Neural progenitor cell (in vitro differentiated cells): ENCODE results near the gene ERMAP. TPM values are rescaled to one million over a fixed set of nuclear protein-coding genes. Genes with fewer than 3 reads are reported as not detected.
"Not testable (repeated sequence)": the region's sequence is repeated elsewhere in the genome, so short reads cannot be mapped to it uniquely, and the experiment has no call there.

ENCODE experiments used
- DNase-seq: peaks from one replicate; pipeline ENCODE4 v3.0.0-alpha.2; 2016; ENCODE audit warnings: low spot score
- H2AFZ ChIP-seq: fragments of 200-600 bp; sonication (generic); replicated peaks from 2 replicates; pipeline ENCODE4 v1.6.1; 2016; ENCODE audit warnings: antibody characterized with exemption
- H3F3A ChIP-seq: fragments of 200-600 bp; sonication (generic); 2 replicates; pipeline ENCODE4 v1.6.1; 2016; ENCODE audit warnings: antibody characterized with exemption, low read depth
- H3K27ac ChIP-seq: fragments of 200-600 bp; sonication (generic); 2 replicates; pipeline ENCODE4 v1.5.1; 2016; ENCODE audit warnings: mild to moderate bottlenecking
- H3K27me3 ChIP-seq: fragments of 200-600 bp; sonication (generic); 2 replicates; pipeline ENCODE4 v1.6.1; 2016; ENCODE audit warnings: mild to moderate bottlenecking, moderate library complexity
- H3K36me3 ChIP-seq: fragments of 200-600 bp; sonication (generic); 2 replicates; pipeline ENCODE4 v1.5.1; 2016
- H3K4me1 ChIP-seq: fragments of 200-600 bp; sonication (generic); 2 replicates; pipeline ENCODE4 v1.6.1; 2016; ENCODE audit warnings: mixed run types
- H3K4me2 ChIP-seq: fragments of 200-600 bp; sonication (generic); 2 replicates; pipeline ENCODE4 v1.6.1; 2016
- H3K4me3 ChIP-seq: fragments of 200-600 bp; sonication (generic); 2 replicates; pipeline ENCODE4 v1.5.1; 2016
- H3K79me2 ChIP-seq: fragments of 200-600 bp; sonication (generic); 2 replicates; pipeline ENCODE4 v1.6.1; 2016; ENCODE audit warnings: low read depth
- H3K9ac ChIP-seq: fragments of 200-600 bp; sonication (generic); 2 replicates; pipeline ENCODE4 v1.6.1; 2016
- H3K9me3 ChIP-seq: fragments of 200-600 bp; sonication (generic); 2 replicates; pipeline ENCODE4 v1.5.1; 2016; ENCODE audit warnings: low read depth
- H4K20me1 ChIP-seq: fragments of 200-600 bp; sonication (generic); 2 replicates; pipeline ENCODE4 v1.6.1; 2016; ENCODE audit warnings: low read depth
- H3K27ac Mint-ChIP-seq: 3 replicates; pipeline ENCODE4 v1.8.0; 2021; ENCODE audit warnings: mixed read lengths
- H3K27me3 Mint-ChIP-seq: 2 replicates; pipeline ENCODE4 v1.8.0; 2022; ENCODE audit warnings: low read depth, mild to moderate bottlenecking, inconsistent platforms, moderate library complexity, mixed read lengths; ENCODE audit not compliant: insufficient read depth
- H3K36me3 Mint-ChIP-seq: 3 replicates; pipeline ENCODE4 v1.8.0; 2021; ENCODE audit warnings: mixed read lengths
- H3K4me1 Mint-ChIP-seq: 3 replicates; pipeline ENCODE4 v1.8.0; 2021; ENCODE audit warnings: mixed read lengths
- H3K4me3 Mint-ChIP-seq: 3 replicates; pipeline ENCODE4 v1.8.0; 2021; ENCODE audit warnings: mild to moderate bottlenecking, moderate library complexity, mixed read lengths
- H3K9me3 Mint-ChIP-seq: 3 replicates; pipeline ENCODE4 v1.8.0; 2020; ENCODE audit warnings: mixed read lengths
- CTCF ChIP-seq: fragments of 200-600 bp; sonication (generic); IDR thresholded peaks from 2 replicates; pipeline ENCODE4 v1.5.1; 2017; ENCODE audit warnings: antibody characterized with exemption, mild to moderate bottlenecking
- EZH2 ChIP-seq: fragments of 200-600 bp; sonication (generic); IDR thresholded peaks from 2 replicates; pipeline ENCODE4 v1.6.1; 2017; ENCODE audit warnings: antibody characterized with exemption, mild to moderate bottlenecking, moderate library complexity
- EZH2phosphoT487 ChIP-seq: fragments of 200-600 bp; sonication (generic); IDR thresholded peaks from 2 replicates; pipeline ENCODE4 v1.6.1; 2017; ENCODE audit warnings: antibody characterized with exemption
- total RNA-seq: library from RNA; depleted of rRNA; stranded (reverse); fragments of >200 nt; gene quantifications from 2 replicates; pipeline ENCODE4 v1.2.3, GENCODE V29; 2015; ENCODE audit warnings: low replicate concordance

Gene ERMAP
- total RNA-seq, 1 donor from 2014 or later, result 2.2 TPM

DNA sequence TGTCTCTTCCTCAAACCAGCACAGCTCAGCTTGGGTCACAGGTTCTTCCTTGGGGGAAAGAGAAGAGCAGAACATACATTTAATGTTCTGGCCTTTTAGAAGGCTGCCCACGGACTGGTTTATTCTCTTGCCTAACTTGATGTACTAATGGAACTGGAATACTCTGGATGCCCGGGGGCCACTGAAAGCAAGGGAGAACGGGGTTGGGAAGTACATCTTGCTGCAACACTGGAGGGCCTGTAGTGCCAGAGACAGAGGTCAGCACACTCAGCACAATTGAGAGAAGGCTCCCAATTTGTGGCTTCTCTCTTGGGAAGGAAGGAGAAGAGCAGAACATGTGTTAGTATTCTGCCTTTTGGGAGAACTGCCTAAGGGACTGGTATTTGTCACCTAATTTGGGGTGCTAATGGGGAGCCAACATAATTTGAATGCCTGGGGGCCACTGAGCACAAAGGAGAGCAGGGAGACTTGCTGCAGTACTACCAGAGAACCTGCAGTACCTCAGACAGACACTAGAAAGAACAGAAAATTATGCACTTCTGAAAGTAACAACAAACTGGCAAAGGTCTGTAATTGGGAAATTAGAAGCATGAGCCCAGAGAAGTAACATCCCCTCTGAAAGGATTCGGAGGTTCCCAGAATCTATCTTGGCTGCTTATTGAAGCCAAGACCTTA, 43.6 kb downstream of the ERMAP start:
- H3K36me3 Mint-ChIP-seq, result peaks cover 33% of the 10 kb centered on the region
- H3K9me3 Mint-ChIP-seq, result peaks cover 59% of the 10 kb centered on the region

DNA sequence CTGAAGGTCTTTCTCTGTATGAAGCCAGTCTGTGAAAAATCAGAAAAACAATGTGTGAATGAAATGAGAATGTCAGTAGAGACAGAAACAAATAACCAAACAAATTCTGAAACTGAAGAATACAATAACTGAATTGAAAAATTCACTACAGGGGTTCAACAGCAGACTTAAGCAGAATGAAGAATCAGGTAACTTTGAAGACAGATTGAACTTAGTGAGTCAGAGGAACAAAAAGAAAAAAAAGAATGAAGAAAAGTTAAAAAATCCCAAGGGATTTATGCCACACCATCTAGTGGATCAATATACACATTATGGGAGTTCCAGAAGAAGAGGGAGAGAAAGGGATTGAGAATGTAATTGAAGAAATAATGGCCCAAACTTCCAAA, 44.1 kb downstream of the ERMAP start:
- H3K4me1 Mint-ChIP-seq, result peaks cover 6% of the 10 kb centered on the region
- no peaks in the 10 kb centered on the region for H3F3A ChIP-seq
- H3K4me1 ChIP-seq, result no peaks in the 10 kb centered on the region
- H3K4me3 ChIP-seq, result no peak overlapping the region
- no peak for TF ChIP-seq CTCF
- TF ChIP-seq EZH2phosphoT487, result no peak
- no peaks in the 10 kb centered on the region for H3K9me3 ChIP-seq
- no peak overlapping the region for H3K27ac Mint-ChIP-seq
- no peaks in the 10 kb centered on the region for H3K79me2 ChIP-seq
- peaks cover 5% of the 10 kb centered on the region for H3K27me3 Mint-ChIP-seq
- H4K20me1 ChIP-seq, result no peaks in the 10 kb centered on the region
- no peaks in the 10 kb centered on the region for H3K27me3 ChIP-seq
- no peak for DNase-seq
- H2AFZ ChIP-seq, result no peak overlapping the region
- H3K36me3 Mint-ChIP-seq, result peaks cover 29% of the 10 kb centered on the region
- peaks cover 54% of the 10 kb centered on the region for H3K9me3 Mint-ChIP-seq
- H3K9ac ChIP-seq, result no peak overlapping the region
- H3K27ac ChIP-seq, result no peak overlapping the region
- H3K4me3 Mint-ChIP-seq, result no peak overlapping the region
- no peaks in the 10 kb centered on the region for H3K36me3 ChIP-seq
- H3K4me2 ChIP-seq, result no peak overlapping the region

More for the DNA sequence above, 43.6 kb downstream of the ERMAP start:
- no peak overlapping the region for H3K4me3 ChIP-seq
- Mint-ChIP-seq H3K4me1 (peaks cover 6% of the 10 kb centered on the region), H3K27ac (no peak overlapping the region), H3K4me3 (no peak overlapping the region), H3K27me3 (peaks cover 5% of the 10 kb centered on the region)
- no peaks in the 10 kb centered on the region for H3K79me2 ChIP-seq
- H3K36me3 ChIP-seq, result no peaks in the 10 kb centered on the region
- no peak overlapping the region for H3K27ac ChIP-seq
- no peak overlapping the region for H2AFZ ChIP-seq
- H3K9me3 ChIP-seq, result no peaks in the 10 kb centered on the region
- H3K4me2 ChIP-seq, result no peak overlapping the region
- no peaks in the 10 kb centered on the region for H3K27me3 ChIP-seq
- H3F3A ChIP-seq, result no peaks in the 10 kb centered on the region
- DNase-seq, result no peak
- TF ChIP-seq EZH2 (no peak), CTCF (no peak), EZH2phosphoT487 (no peak)
- H3K9ac ChIP-seq, result no peak overlapping the region
- H3K4me1 ChIP-seq, result no peaks in the 10 kb centered on the region
- no peaks in the 10 kb centered on the region for H4K20me1 ChIP-seq

DNA sequence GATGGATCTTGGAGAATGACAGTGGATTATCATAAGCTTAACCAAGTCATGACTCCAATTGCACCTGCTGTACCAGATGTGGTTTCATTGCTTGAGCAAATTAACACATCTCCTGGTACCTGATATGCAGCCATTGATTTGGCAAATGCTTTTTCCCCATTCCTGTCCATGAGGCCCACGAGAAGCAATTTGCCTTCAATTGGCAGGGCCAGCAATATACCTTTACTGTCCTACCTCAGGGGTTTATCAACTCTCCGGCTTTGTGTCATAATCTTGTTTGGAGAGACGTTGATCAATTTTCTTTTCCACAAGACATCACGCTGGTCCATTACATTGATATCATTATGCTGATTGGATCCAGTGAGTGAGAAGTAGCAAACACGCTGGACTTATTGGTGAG, 49.6 kb downstream of the ERMAP start:
- no peak overlapping the region for H3K27ac ChIP-seq
- H3K36me3 ChIP-seq, result no peaks in the 10 kb centered on the region
- Mint-ChIP-seq H3K27me3 (no peaks in the 10 kb centered on the region), H3K36me3 (no peaks in the 10 kb centered on the region), H3K4me1 (no peaks in the 10 kb centered on the region), H3K4me3 (no peak overlapping the region), H3K9me3 (peaks cover 10% of the 10 kb centered on the region), H3K27ac (no peak overlapping the region)
- no peak for DNase-seq
- H3K4me3 ChIP-seq, result no peak overlapping the region
- no peak for TF ChIP-seq EZH2
- no peak for TF ChIP-seq EZH2phosphoT487
- TF ChIP-seq CTCF, result no peak
- no peak overlapping the region for H3K4me2 ChIP-seq
- H3K79me2 ChIP-seq, result no peaks in the 10 kb centered on the region
- H3K4me1 ChIP-seq, result no peaks in the 10 kb centered on the region
- no peak overlapping the region for H3K9ac ChIP-seq
- H3K9me3 ChIP-seq, result no peaks in the 10 kb centered on the region
- H4K20me1 ChIP-seq, result no peaks in the 10 kb centered on the region
- no peak overlapping the region for H2AFZ ChIP-seq
- no peaks in the 10 kb centered on the region for H3F3A ChIP-seq
- no peaks in the 10 kb centered on the region for H3K27me3 ChIP-seq

GRCh38 chr1:42868466-42868865, 51.5 kb downstream of the ERMAP start:
- H3K9me3 Mint-ChIP-seq, H3K4me3 ChIP-seq, H3K27me3 Mint-ChIP-seq: not testable (repeated sequence)

GRCh38 chr1:42869254-42869653, 52.3 kb downstream of the ERMAP start:
- not testable (repeated sequence) for H3K9me3 ChIP-seq, H3K4me3 Mint-ChIP-seq, H3K27ac ChIP-seq, H3K27ac Mint-ChIP-seq, H4K20me1 ChIP-seq, H3K4me2 ChIP-seq, H2AFZ ChIP-seq, H3K4me1 Mint-ChIP-seq, H3K4me1 ChIP-seq, H3K4me3 ChIP-seq, H3K27me3 Mint-ChIP-seq, H3K36me3 ChIP-seq, H3K9ac ChIP-seq, H3K36me3 Mint-ChIP-seq, H3K27me3 ChIP-seq, H3K79me2 ChIP-seq, DNase-seq, H3F3A ChIP-seq
- peaks cover 12% of the 10 kb centered on the region for H3K9me3 Mint-ChIP-seq

More at GRCh38 chr1:42868466-42868865, 51.5 kb downstream of the ERMAP start:
- H3K4me1 ChIP-seq, H4K20me1 ChIP-seq, H3K4me2 ChIP-seq, H3K4me3 Mint-ChIP-seq, H3K27me3 ChIP-seq, H3K36me3 Mint-ChIP-seq, H3K9ac ChIP-seq, H3K27ac ChIP-seq, H2AFZ ChIP-seq, H3K27ac Mint-ChIP-seq, H3K9me3 ChIP-seq, H3K79me2 ChIP-seq, DNase-seq, H3K4me1 Mint-ChIP-seq, H3F3A ChIP-seq, H3K36me3 ChIP-seq: not testable (repeated sequence)

DNA sequence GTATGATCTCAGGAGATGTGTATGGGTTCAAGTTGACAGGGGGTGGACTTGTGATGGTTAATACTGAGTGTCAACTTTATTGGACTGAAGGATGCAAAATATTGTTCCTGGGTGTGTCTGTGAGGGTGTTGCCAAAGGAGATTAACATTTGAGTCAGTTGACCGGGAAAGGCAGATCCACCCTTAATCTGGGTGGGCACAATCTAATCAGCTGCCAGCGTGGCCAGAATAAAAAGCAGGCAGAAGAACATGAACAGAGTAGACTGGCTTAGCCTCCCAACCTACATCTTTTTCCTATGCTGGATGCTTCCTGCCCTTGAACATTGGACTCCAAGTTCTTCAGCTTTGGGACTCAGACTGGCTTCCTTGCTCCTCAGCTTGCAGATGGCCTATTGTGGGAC, 52.8 kb downstream of the ERMAP start:
- H3K36me3 Mint-ChIP-seq, H3K4me3 Mint-ChIP-seq: not testable (repeated sequence)

More for the DNA sequence above, 52.8 kb downstream of the ERMAP start:
- H3K9me3 Mint-ChIP-seq, result peaks cover 13% of the 10 kb centered on the region
- H3K4me3 ChIP-seq, H3K4me1 Mint-ChIP-seq, H3K9ac ChIP-seq, DNase-seq, H3K27ac Mint-ChIP-seq, H3K4me1 ChIP-seq, H3K27me3 ChIP-seq, H3K79me2 ChIP-seq, H4K20me1 ChIP-seq, H3K36me3 ChIP-seq, H2AFZ ChIP-seq, H3K27me3 Mint-ChIP-seq, H3K27ac ChIP-seq, H3K4me2 ChIP-seq, H3F3A ChIP-seq, H3K9me3 ChIP-seq: not testable (repeated sequence)
